Mesenteric fat pad (tissue), 1 donor: ENCODE measurements around the gene OTOA. TPM values are rescaled to one million over a fixed set of nuclear protein-coding genes. Genes with fewer than 3 reads are reported as not detected.
"Not testable (repeated sequence)": the region's sequence is repeated elsewhere in the genome, so short reads cannot be mapped to it uniquely, and the experiment has no call there.

Experiments used
- DNase-seq: peaks from one replicate; pipeline ENCODE4 v3.0.0-alpha.2; 2020; ENCODE audit warnings: low spot score
- total RNA-seq: library from RNA; stranded (reverse); fragmentation: NEBNext Ultra II Directional; extraction: Animal tissue kit (Norgen Biotek cat#: 25700); gene quantifications from one replicate; pipeline ENCODE4 v1.2.1, GENCODE V29; 2021
- donor health status: DM: yes; HTN: yes; CAD: no.

OTOA gene
- total RNA-seq, 1 donor from 2014 or later, result 0.48 TPM

- no peak for DNase-seq
These were observed 24.3 kb upstream of the OTOA start for GRCh38 chr16:21639493-21639892.

GRCh38 chr16:21641916-21642315, 21.9 kb upstream of the OTOA start:
- DNase-seq, result no peak

- no peak for DNase-seq
These were observed 20.9 kb upstream of the OTOA start for GRCh38 chr16:21642861-21643260.

- DNase-seq, result no peak
These were observed 20.0 kb upstream of the OTOA start for GRCh38 chr16:21643785-21644184.

- DNase-seq, result no peak
These were observed 19.1 kb upstream of the OTOA start for GRCh38 chr16:21644674-21645073.

- no peak for DNase-seq
These were observed 18.5 kb upstream of the OTOA start for GRCh38 chr16:21645261-21645721.

GRCh38 chr16:21646091-21646490, 17.7 kb upstream of the OTOA start:
- no peak for DNase-seq

- no peak for DNase-seq
These were observed 16.8 kb upstream of the OTOA start for GRCh38 chr16:21646721-21647561.

GRCh38 chr16:21647562-21648164, 16.1 kb upstream of the OTOA start:
- no peak for DNase-seq

- not testable (repeated sequence) for DNase-seq
These were observed 13.9 kb upstream of the OTOA start for GRCh38 chr16:21649826-21650406.

GRCh38 chr16:21650521-21650920, 13.2 kb upstream of the OTOA start:
- no peak for DNase-seq

GRCh38 chr16:21651515-21651914, 12.3 kb upstream of the OTOA start:
- no peak for DNase-seq

- no peak for DNase-seq
These were observed 11.3 kb upstream of the OTOA start, which contains the start of gene IGSF6 for GRCh38 chr16:21652453-21652852. Gene IGSF6 (minus strand): TSS chr16:21652608. CDS start chr16:21652598, 10 bp downstream.

GRCh38 chr16:21653571-21653970, 10.2 kb upstream of the OTOA start:
- no peak for DNase-seq

- no peak for DNase-seq
These were observed 9.3 kb upstream of the OTOA start for GRCh38 chr16:21654466-21654865.

- DNase-seq, result no peak
These were observed 8.9 kb upstream of the OTOA start for GRCh38 chr16:21654881-21655280.

GRCh38 chr16:21656795-21657768, 6.7 kb upstream of the OTOA start:
- DNase-seq, result no peak

- no peak for DNase-seq
These were observed 4.6 kb upstream of the OTOA start for GRCh38 chr16:21659124-21659523.

GRCh38 chr16:21664801-21665492, 1.2 kb downstream of the OTOA start:
- no peak for DNase-seq

- DNase-seq, result no peak
These were observed 3.0 kb downstream of the OTOA start for GRCh38 chr16:21666772-21667171.
